MM.1S (cell line): ENCODE data around the gene RRP1.

Source experiments
- DNase-seq: peaks from one replicate; pipeline ENCODE4 v3.0.0-alpha.2; 2015
- H2AFZ ChIP-seq: fragments of 300-600 bp; sonication (generic); 2 replicates; pipeline ENCODE4 v1.6.0; 2016; ENCODE audit warnings: antibody characterized with exemption, low read length
- H3F3A ChIP-seq: fragments of 300-600 bp; sonication (generic); 2 replicates; pipeline ENCODE4 v1.6.1; 2016; ENCODE audit warnings: mild to moderate bottlenecking, antibody characterized with exemption, low read length, moderate library complexity, mixed read lengths; ENCODE audit not compliant: insufficient read depth
- H3K27ac ChIP-seq: fragments of 300-600 bp; sonication (generic); 2 replicates; pipeline ENCODE4 v1.5.1; 2016; ENCODE audit warnings: mild to moderate bottlenecking, low read length
- H3K27me3 ChIP-seq: fragments of 300-600 bp; sonication (generic); replicated peaks from 2 replicates; pipeline ENCODE4 v1.6.0; 2016; ENCODE audit warnings: low read length; ENCODE audit not compliant: insufficient read depth
- H3K36me3 ChIP-seq: fragments of 300-600 bp; sonication (generic); replicated peaks from 2 replicates; pipeline ENCODE4 v1.6.1; 2016; ENCODE audit warnings: mild to moderate bottlenecking, low read length, mixed read lengths; ENCODE audit not compliant: insufficient read depth
- H3K4me1 ChIP-seq: fragments of 300-600 bp; sonication (generic); 2 replicates; pipeline ENCODE4 v1.6.1; 2016; ENCODE audit warnings: low read length, mixed read lengths
- H3K4me2 ChIP-seq: fragments of 300-600 bp; sonication (generic); 2 replicates; pipeline ENCODE4 v1.6.0; 2016; ENCODE audit warnings: low read depth, low read length
- H3K4me3 ChIP-seq: fragments of 300-600 bp; sonication (generic); 2 replicates; pipeline ENCODE4 v1.5.1; 2016; ENCODE audit warnings: low read length, mixed read lengths
- H3K79me2 ChIP-seq: fragments of 300-600 bp; sonication (generic); 2 replicates; pipeline ENCODE4 v1.6.1; 2016; ENCODE audit warnings: mixed run types, low read length, mixed read lengths
- H3K9ac ChIP-seq: fragments of 300-600 bp; sonication (generic); 2 replicates; pipeline ENCODE4 v1.6.1; 2016; ENCODE audit warnings: low read length, mixed read lengths
- H3K9me2 ChIP-seq: fragments of 300-600 bp; sonication (generic); replicated peaks from 2 replicates; pipeline ENCODE4 v1.6.1; 2016; ENCODE audit warnings: mild to moderate bottlenecking, low read length, mixed read lengths; ENCODE audit not compliant: insufficient read depth
- H3K9me3 ChIP-seq: fragments of 300-600 bp; sonication (generic); replicated peaks from 2 replicates; pipeline ENCODE4 v1.6.1; 2016; ENCODE audit warnings: mild to moderate bottlenecking, low read length, mixed read lengths; ENCODE audit not compliant: insufficient read depth
- H4K20me1 ChIP-seq: fragments of 300-600 bp; sonication (generic); 2 replicates; pipeline ENCODE4 v1.6.1; 2016; ENCODE audit warnings: mild to moderate bottlenecking, low read length, moderate library complexity, mixed read lengths; ENCODE audit not compliant: insufficient read depth
- CTCF ChIP-seq: fragments of 300-600 bp; sonication (generic); IDR thresholded peaks from 2 replicates; pipeline ENCODE4 v1.5.1; 2016; ENCODE audit warnings: antibody characterized with exemption, low read length, mixed read lengths
- EZH2 ChIP-seq: fragments of 300-600 bp; sonication (generic); optimal IDR thresholded peaks from 2 replicates; pipeline ENCODE3; 2017; ENCODE audit warnings: low read depth, mild to moderate bottlenecking, antibody characterized with exemption, low read length, mixed read lengths
- EZH2phosphoT487 ChIP-seq: fragments of 300-600 bp; sonication (generic); IDR thresholded peaks from 2 replicates; pipeline ENCODE4 v1.6.1; 2018; ENCODE audit warnings: antibody characterized with exemption, low read length

The RRP1 gene

GRCh38 chr21:43786300-43786806 is 3.0 kb upstream of the RRP1 start:
- peaks cover 34% of the 10 kb centered on the region for H3K79me2 ChIP-seq
- H3K9ac ChIP-seq: no peak overlapping the region
- H3K27me3 ChIP-seq: no peaks in the 10 kb centered on the region
- no peaks in the 10 kb centered on the region for H3K9me2 ChIP-seq
- H4K20me1 ChIP-seq: 0 out of 2 replicates have a peak, but pooled peaks cover 3% of the 10 kb centered on the region
- H3K4me2 ChIP-seq: no peak overlapping the region
- H3K4me1 ChIP-seq: peaks cover 45% of the 10 kb centered on the region
- TF ChIP-seq EZH2phosphoT487: no peak
- no peak for TF ChIP-seq CTCF
- no peak for TF ChIP-seq EZH2
- 0 out of 2 replicates have a peak, but pooled peaks cover 3% of the 10 kb centered on the region for H3K36me3 ChIP-seq
- H2AFZ ChIP-seq: no peak overlapping the region
- no peak overlapping the region for H3K4me3 ChIP-seq
- DNase-seq: no peak
- H3F3A ChIP-seq: peaks cover 42% of the 10 kb centered on the region
- no peaks in the 10 kb centered on the region for H3K9me3 ChIP-seq
- H3K27ac ChIP-seq: no peak overlapping the region

- no peaks in the 10 kb centered on the region for H3K27me3 ChIP-seq
- H4K20me1 ChIP-seq: 0 out of 2 replicates have a peak, but pooled peaks cover 3% of the 10 kb centered on the region
- no peak for DNase-seq
- peaks cover 40% of the 10 kb centered on the region for H3K79me2 ChIP-seq
- no peaks in the 10 kb centered on the region for H3K9me2 ChIP-seq
- TF ChIP-seq EZH2 (no peak), EZH2phosphoT487 (peak; percentile 76; the same call in 1 of the 2 replicates), CTCF (no peak)
- 0 out of 2 replicates have a peak, but pooled peaks cover 3% of the 10 kb centered on the region for H3K36me3 ChIP-seq
- no peak overlapping the region for H3K4me2 ChIP-seq
- H3F3A ChIP-seq: peaks cover 41% of the 10 kb centered on the region
- no peak overlapping the region for H3K27ac ChIP-seq
- H3K9me3 ChIP-seq: no peaks in the 10 kb centered on the region
- no peak overlapping the region for H3K9ac ChIP-seq
- H3K4me1 ChIP-seq: peaks cover 40% of the 10 kb centered on the region
- H2AFZ ChIP-seq: no peak overlapping the region
- no peak overlapping the region for H3K4me3 ChIP-seq
Observed at GRCh38 chr21:43786807-43787440, 2.5 kb upstream of the RRP1 start.

GRCh38 chr21:43790010-43790524 is 690 bp downstream of the RRP1 start:
- no peaks in the 10 kb centered on the region for H3K9me3 ChIP-seq
- DNase-seq: no peak
- H3K4me1 ChIP-seq: peaks cover 14% of the 10 kb centered on the region
- no peaks in the 10 kb centered on the region for H3K9me2 ChIP-seq
- H3K27me3 ChIP-seq: no peaks in the 10 kb centered on the region
- peak overlapping the region; percentile 66 for H2AFZ ChIP-seq
- peak overlapping the region; percentile 77 for H3K4me3 ChIP-seq
- H3K79me2 ChIP-seq: peaks cover 67% of the 10 kb centered on the region
- peak overlapping the region; percentile 70 for H3K4me2 ChIP-seq
- H3K36me3 ChIP-seq: peaks cover 30% of the 10 kb centered on the region
- H3F3A ChIP-seq: peaks cover 14% of the 10 kb centered on the region
- peak overlapping the region; percentile 88 for H3K9ac ChIP-seq
- peaks cover 3% of the 10 kb centered on the region; the same call in 1 of the 2 replicates for H4K20me1 ChIP-seq
- TF ChIP-seq EZH2phosphoT487: no peak
- TF ChIP-seq EZH2: no peak
- TF ChIP-seq CTCF: no peak
- peak overlapping the region; percentile 36; the same call in 1 of the 2 replicates for H3K27ac ChIP-seq
